Stimulated activated CD8-positive, alpha-beta memory T cell treated with anti-CD3 and anti-CD28 coated beads, Interleukin-15, amount 100 ng/mL, for 1 hour (primary cell): ENCODE data around the gene TSSK3.
"Not testable (repeated sequence)": the region's sequence is repeated elsewhere in the genome, so short reads cannot be mapped to it uniquely, and the experiment has no call there.

Experiments used
- DNase-seq: peaks from one replicate; pipeline ENCODE4 v3.0.0-alpha.2; 2020; ENCODE audit warnings: low read depth

The TSSK3 gene

GRCh38 chr1:32338637-32339145 lies 23.6 kb upstream of the TSSK3 start:
- no peak for DNase-seq

- no peak for DNase-seq
These were observed 22.9 kb upstream of the TSSK3 start for GRCh38 chr1:32339363-32339978.

- no peak for DNase-seq
These were observed 21.1 kb upstream of the TSSK3 start for GRCh38 chr1:32341186-32341757.

- DNase-seq = no peak
These were observed 20.4 kb upstream of the TSSK3 start for GRCh38 chr1:32341971-32342370.

- no peak for DNase-seq
These were observed 19.6 kb upstream of the TSSK3 start for GRCh38 chr1:32342704-32343103.

- DNase-seq = no peak
These were observed 17.0 kb upstream of the TSSK3 start for GRCh38 chr1:32345289-32345827.

GRCh38 chr1:32346532-32347157 lies 15.7 kb upstream of the TSSK3 start:
- no peak for DNase-seq

GRCh38 chr1:32349211-32349708 lies 13.1 kb upstream of the TSSK3 start:
- DNase-seq = no peak

GRCh38 chr1:32350785-32351398 lies 11.4 kb upstream of the TSSK3 start:
- peak; percentile 60 for DNase-seq

- peak; percentile 83 for DNase-seq
These were observed 10.7 kb upstream of the TSSK3 start for GRCh38 chr1:32351399-32352238.

GRCh38 chr1:32352239-32352745 lies 10.0 kb upstream of the TSSK3 start:
- DNase-seq = no peak

GRCh38 chr1:32352831-32353383 lies 9.4 kb upstream of the TSSK3 start:
- DNase-seq = no peak

- DNase-seq = no peak
These were observed 8.9 kb upstream of the TSSK3 start for GRCh38 chr1:32353431-32353830.

- no peak for DNase-seq
These were observed 8.3 kb upstream of the TSSK3 start for GRCh38 chr1:32353886-32354570.

GRCh38 chr1:32355778-32356177 lies 6.6 kb upstream of the TSSK3 start:
- DNase-seq = not testable (repeated sequence)

GRCh38 chr1:32356478-32356877 lies 5.9 kb upstream of the TSSK3 start:
- no peak for DNase-seq

GRCh38 chr1:32357614-32358013 lies 4.7 kb upstream of the TSSK3 start:
- no peak for DNase-seq

GRCh38 chr1:32358435-32358834 lies 3.9 kb upstream of the TSSK3 start:
- DNase-seq = no peak

- DNase-seq = no peak
These were observed 1.0 kb upstream of the TSSK3 start for GRCh38 chr1:32361308-32361673.

- no peak for DNase-seq
These were observed 465 bp upstream of the TSSK3 start for GRCh38 chr1:32361674-32362473.
